HG03571 (cell line): Measurements from ENCODE around the gene KRTAP5-8.
"Not testable (repeated sequence)": the region's sequence is repeated elsewhere in the genome, so short reads cannot be mapped to it uniquely, and the experiment has no call there.

Source experiments
- ATAC-seq: cut with Tn5 transposase; IDR thresholded peaks from one replicate; pipeline ENCODE4 v1.9.1; 2021; ENCODE audit not compliant: unreplicated experiment

KRTAP5-8 gene

GRCh38 chr11:71542879-71543777 is 5.3 kb downstream of the KRTAP5-8 start:
- no peak for ATAC-seq

- no peak for ATAC-seq
These were observed 6.0 kb downstream of the KRTAP5-8 start for GRCh38 chr11:71543866-71544265.

- no peak for ATAC-seq
These were observed 6.8 kb downstream of the KRTAP5-8 start for GRCh38 chr11:71544525-71545214.

- ATAC-seq, result no peak
These were observed 7.7 kb downstream of the KRTAP5-8 start for GRCh38 chr11:71545405-71545966.

- ATAC-seq, result no peak
These were observed 10.3 kb downstream of the KRTAP5-8 start, which contains the start of gene KRTAP5-9 for GRCh38 chr11:71548120-71548519. TSS of gene KRTAP5-9 (plus strand) at chr11:71548420. CDS start at chr11:71548658, 238 bp downstream.

- no peak for ATAC-seq
These were observed 10.9 kb downstream of the KRTAP5-8 start for GRCh38 chr11:71548716-71549151.

- ATAC-seq, result no peak
These were observed 13.9 kb downstream of the KRTAP5-8 start for GRCh38 chr11:71551711-71552110.

GRCh38 chr11:71554996-71555395 is 17.2 kb downstream of the KRTAP5-8 start:
- no peak for ATAC-seq

- no peak for ATAC-seq
These were observed 17.7 kb downstream of the KRTAP5-8 start for GRCh38 chr11:71555508-71555907.

- no peak for ATAC-seq
These were observed 18.2 kb downstream of the KRTAP5-8 start for GRCh38 chr11:71556018-71556417.

- ATAC-seq, result no peak
These were observed 19.4 kb downstream of the KRTAP5-8 start for GRCh38 chr11:71557257-71557656.

GRCh38 chr11:71558996-71559395 is 21.2 kb downstream of the KRTAP5-8 start:
- ATAC-seq, result no peak

- no peak for ATAC-seq
These were observed 24.3 kb downstream of the KRTAP5-8 start for GRCh38 chr11:71562120-71562519.

GRCh38 chr11:71563406-71563805 is 25.6 kb downstream of the KRTAP5-8 start:
- no peak for ATAC-seq

- no peak for ATAC-seq
These were observed 26.6 kb downstream of the KRTAP5-8 start for GRCh38 chr11:71564430-71564829.

- ATAC-seq, result no peak
These were observed 27.4 kb downstream of the KRTAP5-8 start, which contains the start of gene KRTAP5-10 for GRCh38 chr11:71565263-71565662. TSS of gene KRTAP5-10 (plus strand) at chr11:71565563. CDS start at chr11:71565588, 25 bp downstream.

GRCh38 chr11:71566081-71566620 is 28.3 kb downstream of the KRTAP5-8 start:
- no peak for ATAC-seq

GRCh38 chr11:71566626-71567599 is 29.1 kb downstream of the KRTAP5-8 start:
- ATAC-seq, result not testable (repeated sequence)

- not testable (repeated sequence) for ATAC-seq
These were observed 29.8 kb downstream of the KRTAP5-8 start for GRCh38 chr11:71567633-71568032.
